Panc1 (cell line): ENCODE data around the gene HLCS. TPM values are rescaled to one million over a fixed set of nuclear protein-coding genes. Genes with fewer than 3 reads are reported as not detected.

Source experiments
- ATAC-seq: fragments of 200-7000 bp; cut with Tn5 transposase; 2 replicates; pipeline ENCODE4 v1.9.1; 2020; ENCODE audit warnings: mild to moderate bottlenecking, moderate library complexity
- BruUV-seq: library from RNA; stranded (reverse); fragments of 400-500 nt; replicated peaks from 2 replicates; lab custom pipeline; 2021; lab: Mats Ljungman, UMichigan
- CTCF ChIA-PET: fragments of 300-600 bp; sonication (Branson Sonifier 250); formaldehyde crosslinking; loops from one replicate; lab custom pipeline; 2022; ENCODE audit warnings: antibody characterized with exemption; lab: Charles Lee
- POLR2A ChIA-PET: fragments of 300-600 bp; sonication (Branson Sonifier 250); formaldehyde crosslinking; loops from one replicate; lab custom pipeline; 2022; ENCODE audit warnings: antibody characterized with exemption; lab: Charles Lee
- DNase-seq: peaks from one replicate; pipeline ENCODE4 v3.0.0-alpha.2; 2010; ENCODE audit warnings: low read depth, low spot score
- H3K27ac ChIP-seq: 2 replicates; pipeline ENCODE4 v1.5.1; 2011; ENCODE audit warnings: mild to moderate bottlenecking, low read length, inconsistent platforms
- H3K27me3 ChIP-seq: fragments of 200-500 bp; sonication (Bioruptor generic); 2 replicates; pipeline ENCODE4 v1.6.0; 2014; ENCODE audit warnings: low read length, inconsistent platforms; ENCODE audit not compliant: control insufficient read depth, insufficient read depth
- H3K36me3 ChIP-seq: fragments of 200-500 bp; sonication (Bioruptor generic); 2 replicates; pipeline ENCODE4 v1.5.1; 2014; ENCODE audit warnings: inconsistent platforms, mild to moderate bottlenecking, low read length, moderate library complexity; ENCODE audit not compliant: control insufficient read depth, insufficient read depth
- H3K4me1 ChIP-seq: 2 replicates; pipeline ENCODE4 v1.5.1; 2011; ENCODE audit warnings: inconsistent platforms, mild to moderate bottlenecking, low read length, moderate library complexity; ENCODE audit not compliant: control insufficient read depth, insufficient read depth
- H3K4me3 ChIP-seq, 2 experiments: 2 replicates each; pipeline ENCODE4 v1.5.1; 2011 to 2012; ENCODE audit warnings: low read depth in 2 of 2, low read length in 2 of 2, mild to moderate bottlenecking in 2 of 2, inconsistent platforms in 1 of 2, moderate library complexity in 1 of 2
- H3K9me3 ChIP-seq: fragments of 200-500 bp; sonication (Bioruptor generic); 2 replicates; pipeline ENCODE4 v1.5.1; 2014; ENCODE audit warnings: low read depth, mild to moderate bottlenecking, inconsistent platforms, low read length, moderate library complexity; ENCODE audit not compliant: control insufficient read depth, insufficient read depth
- POLR2AphosphoS5 ChIP-seq: IDR thresholded peaks from 2 replicates; pipeline ENCODE4 v1.6.1; 2012; ENCODE audit warnings: mild to moderate bottlenecking, low read depth, low read length, moderate library complexity
- SIN3A ChIP-seq: IDR thresholded peaks from 2 replicates; pipeline ENCODE4 v1.6.1; 2012; ENCODE audit warnings: low read depth, mild to moderate bottlenecking, low read length, moderate library complexity, borderline replicate concordance; ENCODE audit not compliant: insufficient read depth
- TCF7L2 ChIP-seq: IDR thresholded peaks from 2 replicates; pipeline ENCODE4 v1.6.1; 2011; ENCODE audit warnings: mild to moderate bottlenecking, low read depth, low read length, inconsistent platforms
- in situ Hi-C: cut with HindIII; loops from 2 replicates; pipeline ENCODE4 v1.10.0; 2016; ENCODE audit warnings: low sequenced_read_pairs, low pct_unique_long_range_greater_than_20kb
- intact Hi-C: fragments of 100-400 bp; cut with micrococcal nuclease; formaldehyde crosslinking; loops from one replicate; pipeline ENCODE4 v1.10.0; 2022; ENCODE audit not compliant: unreplicated experiment
- total RNA-seq: library from RNA; stranded (reverse); gene quantifications from one replicate; pipeline ENCODE4 v1.2.1, GENCODE V29; 2021; ENCODE audit not compliant: unreplicated experiment
- TF ChIP-seq, protein P1 (sequence below), 2 experiments: IDR thresholded peaks; 2 replicates each; pipeline ENCODE4 v1.6.1; 2011 to 2012; ENCODE audit warnings: low read depth in 2 of 2, control low read depth in 1 of 2, low read length in 1 of 2, mild to moderate bottlenecking in 1 of 2, moderate library complexity in 1 of 2; ENCODE audit not compliant: insufficient read depth in 1 of 2
- TF ChIP-seq, protein P2 (sequence below): fragments of 450-650 bp; IDR thresholded peaks from 2 replicates; pipeline ENCODE4 v1.5.1; 2017; ENCODE audit warnings: mild to moderate bottlenecking

The HLCS gene
- total RNA-seq, 1 experiment from 2014 or later: 15.3 TPM

DNA sequence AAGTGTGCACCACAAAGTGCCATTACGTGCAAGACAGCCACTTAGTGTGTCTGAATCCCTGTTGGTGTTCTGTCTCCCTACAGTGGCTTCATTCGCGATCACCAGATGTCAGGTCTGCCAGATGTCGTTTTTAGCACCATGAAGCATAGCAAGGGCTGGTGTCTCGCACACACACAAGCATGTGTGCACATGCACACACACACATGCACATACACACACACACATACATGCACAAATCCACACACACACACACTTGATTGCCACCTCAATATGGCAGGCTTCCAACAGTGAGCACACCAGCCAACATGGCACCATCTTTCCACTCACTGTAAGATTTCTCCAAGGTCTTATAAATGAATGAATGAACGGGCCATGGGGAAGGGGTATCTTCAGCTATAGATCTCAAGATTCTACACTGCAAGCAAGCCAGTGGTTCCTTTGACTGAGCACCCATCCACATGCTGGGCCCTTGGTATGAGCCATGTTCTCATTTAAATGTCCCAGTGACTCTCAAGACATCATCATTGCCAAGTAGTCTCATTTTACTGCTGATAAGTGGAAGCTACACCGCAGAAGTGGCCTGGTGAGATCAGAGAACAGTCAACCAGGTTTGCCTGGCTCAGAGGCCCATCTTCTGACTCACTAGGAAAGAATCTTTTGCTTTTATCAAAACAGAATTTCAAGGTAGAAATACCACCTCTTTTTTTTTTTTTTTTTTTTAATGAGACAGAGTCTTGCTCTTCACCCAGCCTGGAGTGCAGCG is 182.7 kb downstream of the HLCS start:
- no TSS peak for BruUV-seq
- Histone ChIP-seq H3K27ac (no peak overlapping the region), H3K27me3 (no peaks in the 10 kb centered on the region), H3K9me3 (no peaks in the 10 kb centered on the region), H3K4me3 (no peak overlapping the region), H3K36me3 (no peaks in the 10 kb centered on the region), H3K4me1 (peaks cover 11% of the 10 kb centered on the region; the same call in 1 of the 2 replicates)
- in situ Hi-C loops: no loop called here
- POLR2A ChIA-PET: no interaction called here
- ATAC-seq (no peak), DNase-seq (no peak)
- TF ChIP-seq, protein P1, sequence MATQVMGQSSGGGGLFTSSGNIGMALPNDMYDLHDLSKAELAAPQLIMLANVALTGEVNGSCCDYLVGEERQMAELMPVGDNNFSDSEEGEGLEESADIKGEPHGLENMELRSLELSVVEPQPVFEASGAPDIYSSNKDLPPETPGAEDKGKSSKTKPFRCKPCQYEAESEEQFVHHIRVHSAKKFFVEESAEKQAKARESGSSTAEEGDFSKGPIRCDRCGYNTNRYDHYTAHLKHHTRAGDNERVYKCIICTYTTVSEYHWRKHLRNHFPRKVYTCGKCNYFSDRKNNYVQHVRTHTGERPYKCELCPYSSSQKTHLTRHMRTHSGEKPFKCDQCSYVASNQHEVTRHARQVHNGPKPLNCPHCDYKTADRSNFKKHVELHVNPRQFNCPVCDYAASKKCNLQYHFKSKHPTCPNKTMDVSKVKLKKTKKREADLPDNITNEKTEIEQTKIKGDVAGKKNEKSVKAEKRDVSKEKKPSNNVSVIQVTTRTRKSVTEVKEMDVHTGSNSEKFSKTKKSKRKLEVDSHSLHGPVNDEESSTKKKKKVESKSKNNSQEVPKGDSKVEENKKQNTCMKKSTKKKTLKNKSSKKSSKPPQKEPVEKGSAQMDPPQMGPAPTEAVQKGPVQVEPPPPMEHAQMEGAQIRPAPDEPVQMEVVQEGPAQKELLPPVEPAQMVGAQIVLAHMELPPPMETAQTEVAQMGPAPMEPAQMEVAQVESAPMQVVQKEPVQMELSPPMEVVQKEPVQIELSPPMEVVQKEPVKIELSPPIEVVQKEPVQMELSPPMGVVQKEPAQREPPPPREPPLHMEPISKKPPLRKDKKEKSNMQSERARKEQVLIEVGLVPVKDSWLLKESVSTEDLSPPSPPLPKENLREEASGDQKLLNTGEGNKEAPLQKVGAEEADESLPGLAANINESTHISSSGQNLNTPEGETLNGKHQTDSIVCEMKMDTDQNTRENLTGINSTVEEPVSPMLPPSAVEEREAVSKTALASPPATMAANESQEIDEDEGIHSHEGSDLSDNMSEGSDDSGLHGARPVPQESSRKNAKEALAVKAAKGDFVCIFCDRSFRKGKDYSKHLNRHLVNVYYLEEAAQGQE (IDR thresholded peaks at IDR 0.05; ENCODE audit: insufficient read depth in 1 of 2, low read depth in 2 of 2, low read length in 1 of 2): no peak
- TF ChIP-seq POLR2AphosphoS5 (no peak), TCF7L2 (no peak), SIN3A (no peak)
- TF ChIP-seq, protein P2, sequence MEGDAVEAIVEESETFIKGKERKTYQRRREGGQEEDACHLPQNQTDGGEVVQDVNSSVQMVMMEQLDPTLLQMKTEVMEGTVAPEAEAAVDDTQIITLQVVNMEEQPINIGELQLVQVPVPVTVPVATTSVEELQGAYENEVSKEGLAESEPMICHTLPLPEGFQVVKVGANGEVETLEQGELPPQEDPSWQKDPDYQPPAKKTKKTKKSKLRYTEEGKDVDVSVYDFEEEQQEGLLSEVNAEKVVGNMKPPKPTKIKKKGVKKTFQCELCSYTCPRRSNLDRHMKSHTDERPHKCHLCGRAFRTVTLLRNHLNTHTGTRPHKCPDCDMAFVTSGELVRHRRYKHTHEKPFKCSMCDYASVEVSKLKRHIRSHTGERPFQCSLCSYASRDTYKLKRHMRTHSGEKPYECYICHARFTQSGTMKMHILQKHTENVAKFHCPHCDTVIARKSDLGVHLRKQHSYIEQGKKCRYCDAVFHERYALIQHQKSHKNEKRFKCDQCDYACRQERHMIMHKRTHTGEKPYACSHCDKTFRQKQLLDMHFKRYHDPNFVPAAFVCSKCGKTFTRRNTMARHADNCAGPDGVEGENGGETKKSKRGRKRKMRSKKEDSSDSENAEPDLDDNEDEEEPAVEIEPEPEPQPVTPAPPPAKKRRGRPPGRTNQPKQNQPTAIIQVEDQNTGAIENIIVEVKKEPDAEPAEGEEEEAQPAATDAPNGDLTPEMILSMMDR: no peak
- intact Hi-C loops: no loop called here
- CTCF ChIA-PET: interaction anchor here (0.6 kb wide), 1 partner anchor 123 kb away, joined by 10 read pairs; no protein-coding TSS in a partner anchor

DNA sequence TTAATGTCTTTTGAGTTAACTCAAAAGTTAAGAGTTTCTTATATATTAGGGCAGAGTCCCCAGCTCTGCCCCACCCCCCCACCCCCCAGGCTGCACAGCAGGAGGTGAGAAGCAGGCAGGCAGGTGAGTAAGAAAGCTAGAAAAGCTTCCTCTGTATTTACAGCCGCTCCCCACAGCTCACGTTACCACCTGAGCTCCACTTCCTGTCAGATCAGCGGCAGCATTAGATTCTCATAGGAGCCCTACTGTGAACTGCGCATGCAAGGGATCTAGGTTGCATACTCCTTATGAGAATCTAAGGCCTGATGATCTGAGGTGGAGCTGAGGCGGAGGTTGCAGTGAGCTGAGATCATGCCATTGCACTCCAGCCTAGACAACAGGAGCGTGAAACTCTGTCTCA is 185.6 kb downstream of the HLCS start:
- ATAC-seq: no peak
- intact Hi-C loops: no loop called here
- CTCF ChIA-PET: no interaction called here
- H3K27me3 ChIP-seq: no peaks in the 10 kb centered on the region
- no peaks in the 10 kb centered on the region for H3K4me1 ChIP-seq
- no TSS peak for BruUV-seq
- H3K4me3 ChIP-seq: no peak overlapping the region
- H3K27ac ChIP-seq: no peak overlapping the region
- in situ Hi-C loops: no loop called here
- TF ChIP-seq, protein P1 (IDR thresholded peaks at IDR 0.05; ENCODE audit: insufficient read depth in 1 of 2, low read depth in 2 of 2, low read length in 1 of 2): no peak
- TF ChIP-seq SIN3A (no peak), POLR2AphosphoS5 (no peak), TCF7L2 (no peak)
- TF ChIP-seq, protein P2: no peak
- H3K36me3 ChIP-seq: no peaks in the 10 kb centered on the region
- POLR2A ChIA-PET: no interaction called here
- H3K9me3 ChIP-seq: no peaks in the 10 kb centered on the region
- no peak for DNase-seq
